VCaP (cell line): ENCODE results near the gene MAPK1.

ENCODE experiments used
- H3K27ac ChIP-seq: fragments of 450-650 bp; 2 replicates; pipeline ENCODE4 v1.5.1; 2017
- CTCF ChIP-seq: fragments of 450-650 bp; conservative IDR thresholded peaks from 2 replicates; pipeline ENCODE4 v1.5.1; 2017; ENCODE audit warnings: mild to moderate bottlenecking, moderate library complexity

The MAPK1 gene

GRCh38 chr22:21790359-21790758 lies 77.1 kb downstream of the MAPK1 start:
- no peak overlapping the region for H3K27ac ChIP-seq
- no peak for TF ChIP-seq CTCF

GRCh38 chr22:21787565-21787964 lies 79.9 kb downstream of the MAPK1 start:
- peak overlapping the region; percentile 38 for H3K27ac ChIP-seq

- TF ChIP-seq CTCF: no peak
- H3K27ac ChIP-seq: no peak overlapping the region
Observed at GRCh38 chr22:21780259-21780658, 87.2 kb downstream of the MAPK1 start.

- no peak for TF ChIP-seq CTCF
- H3K27ac ChIP-seq: no peak overlapping the region
Observed at GRCh38 chr22:21779444-21779843, 88.0 kb downstream of the MAPK1 start.

- no peak overlapping the region for H3K27ac ChIP-seq
- no peak for TF ChIP-seq CTCF
Observed at GRCh38 chr22:21778705-21779363, 88.6 kb downstream of the MAPK1 start.

GRCh38 chr22:21771631-21771976 lies 95.8 kb downstream of the MAPK1 start:
- no peak overlapping the region for H3K27ac ChIP-seq
- no peak for TF ChIP-seq CTCF

GRCh38 chr22:21768435-21768834 lies 99.0 kb downstream of the MAPK1 start:
- TF ChIP-seq CTCF: no peak
- no peak overlapping the region for H3K27ac ChIP-seq

GRCh38 chr22:21766691-21767462 lies 100.6 kb downstream of the MAPK1 start:
- TF ChIP-seq CTCF: no peak
- no peak overlapping the region for H3K27ac ChIP-seq
